Gastrocnemius medialis (tissue), 4 donors: Measurements from ENCODE around the gene THSD4.

Source experiments
- POLR2A ChIP-seq, 2 donors: fragments of 450-650 bp; IDR thresholded peaks; one replicate each; pipeline ENCODE4 v1.6.1; 2017; ENCODE audit warnings: antibody characterized with exemption in 2 of 2, mild to moderate bottlenecking in 2 of 2, moderate library complexity in 2 of 2
- TF ChIP-seq, protein P1 (sequence below), 5 experiments: fragments of 450-650 bp in 3 of 5; fragments of 200-600 bp in 2 of 5; sonication (generic) in 2 of 5; IDR thresholded peaks in 4 of 5; conservative IDR thresholded peaks in 1 of 5; 1 replicate in 4 of 5; 2 replicates in 1 of 5; pipeline ENCODE4 v1.5.1; 2016 to 2019; ENCODE audit warnings: antibody characterized with exemption in 5 of 5, mild to moderate bottlenecking in 3 of 5, moderate library complexity in 3 of 5

GRCh38 chr15:71541746-71542145, 426.5 kb downstream of the THSD4 start:
- TF ChIP-seq, protein P1, sequence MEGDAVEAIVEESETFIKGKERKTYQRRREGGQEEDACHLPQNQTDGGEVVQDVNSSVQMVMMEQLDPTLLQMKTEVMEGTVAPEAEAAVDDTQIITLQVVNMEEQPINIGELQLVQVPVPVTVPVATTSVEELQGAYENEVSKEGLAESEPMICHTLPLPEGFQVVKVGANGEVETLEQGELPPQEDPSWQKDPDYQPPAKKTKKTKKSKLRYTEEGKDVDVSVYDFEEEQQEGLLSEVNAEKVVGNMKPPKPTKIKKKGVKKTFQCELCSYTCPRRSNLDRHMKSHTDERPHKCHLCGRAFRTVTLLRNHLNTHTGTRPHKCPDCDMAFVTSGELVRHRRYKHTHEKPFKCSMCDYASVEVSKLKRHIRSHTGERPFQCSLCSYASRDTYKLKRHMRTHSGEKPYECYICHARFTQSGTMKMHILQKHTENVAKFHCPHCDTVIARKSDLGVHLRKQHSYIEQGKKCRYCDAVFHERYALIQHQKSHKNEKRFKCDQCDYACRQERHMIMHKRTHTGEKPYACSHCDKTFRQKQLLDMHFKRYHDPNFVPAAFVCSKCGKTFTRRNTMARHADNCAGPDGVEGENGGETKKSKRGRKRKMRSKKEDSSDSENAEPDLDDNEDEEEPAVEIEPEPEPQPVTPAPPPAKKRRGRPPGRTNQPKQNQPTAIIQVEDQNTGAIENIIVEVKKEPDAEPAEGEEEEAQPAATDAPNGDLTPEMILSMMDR (IDR thresholded peaks at IDR 0.05 in 4 of 5, conservative IDR thresholded peaks at IDR 0.05 in 1 of 5), result no peak
- no peak for TF ChIP-seq POLR2A (IDR thresholded peaks at IDR 0.05)
